Endothelial cell of umbilical vein (primary cell): ENCODE data around the gene NOTCH1.

Experiments
- EZH2 ChIP-seq: IDR thresholded peaks from 2 replicates; pipeline ENCODE4 v1.6.1; 2012; ENCODE audit warnings: borderline replicate concordance, low read depth, mild to moderate bottlenecking, moderate library complexity, low read length, inconsistent platforms; ENCODE audit not compliant: severe bottlenecking
- GATA2 ChIP-seq: IDR thresholded peaks from 2 replicates; pipeline ENCODE4 v1.7.0; 2011; ENCODE audit warnings: low read depth, mild to moderate bottlenecking, moderate library complexity, mixed read lengths, low read length; ENCODE audit not compliant: insufficient read length, insufficient read depth
- JUN ChIP-seq: IDR thresholded peaks from 2 replicates; pipeline ENCODE4 v1.6.1; 2011; ENCODE audit warnings: borderline replicate concordance, low read depth; ENCODE audit not compliant: insufficient read length, insufficient read depth
- POLR2A ChIP-seq: IDR thresholded peaks from 2 replicates; pipeline ENCODE4 v1.6.1; 2012; ENCODE audit warnings: low read depth, mild to moderate bottlenecking, control low read depth, low read length
- POLR2AphosphoS5 ChIP-seq: IDR thresholded peaks from 2 replicates; pipeline ENCODE4 v1.6.1; 2012; ENCODE audit warnings: low read depth, mild to moderate bottlenecking, control low read depth, low read length, moderate library complexity; ENCODE audit not compliant: insufficient read depth
- TF ChIP-seq, protein P1 (sequence below), 2 donors: IDR thresholded peaks; 1 replicate in 1 of 2; 2 replicates in 1 of 2; pipeline ENCODE4 v1.5.1; 2011; ENCODE audit warnings: low read length in 2 of 2, mild to moderate bottlenecking in 2 of 2, moderate library complexity in 2 of 2, control low read depth in 1 of 2, inconsistent platforms in 1 of 2, low read depth in 1 of 2; ENCODE audit not compliant: insufficient read depth in 1 of 2; ENCODE audit errors: extremely low read depth in 1 of 2
- TF ChIP-seq, protein P2 (sequence below): IDR thresholded peaks from 2 replicates; pipeline ENCODE4 v1.6.1; 2011; ENCODE audit not compliant: insufficient read depth, insufficient read length

DNA sequence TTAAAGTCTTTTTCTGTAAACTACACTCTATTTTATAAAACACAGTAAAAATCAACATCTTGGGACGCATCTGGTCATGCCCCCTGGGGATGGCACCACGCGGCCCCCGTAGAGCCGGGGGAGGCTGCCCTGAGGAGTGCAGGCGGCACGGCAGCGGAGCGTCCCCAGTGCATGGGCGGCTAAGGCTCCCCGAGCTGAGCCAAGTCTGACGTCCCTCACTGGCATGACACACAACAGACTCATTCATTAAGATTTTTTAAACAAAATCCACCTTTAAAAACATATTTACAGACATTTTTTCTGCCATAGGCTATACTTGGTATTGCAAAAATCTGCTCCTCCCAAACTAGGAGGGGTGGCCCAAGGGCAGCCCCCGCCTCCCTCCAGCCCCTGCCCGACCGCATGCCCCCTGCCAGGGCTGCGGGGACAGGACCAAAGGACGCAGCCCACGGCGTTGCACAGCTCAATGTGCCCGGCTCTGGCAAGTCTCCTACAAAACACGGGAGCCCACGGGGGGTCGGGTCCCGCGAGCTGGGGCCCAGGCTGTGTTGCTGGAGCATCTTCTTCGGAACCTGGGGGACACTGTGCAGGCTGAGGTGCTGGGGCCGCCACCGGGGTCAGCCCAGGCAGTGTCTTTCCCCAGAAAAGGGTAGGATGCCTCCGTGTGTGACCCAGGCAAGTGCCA is 51.2 kb downstream of the NOTCH1 start:
- TF ChIP-seq, protein P1, sequence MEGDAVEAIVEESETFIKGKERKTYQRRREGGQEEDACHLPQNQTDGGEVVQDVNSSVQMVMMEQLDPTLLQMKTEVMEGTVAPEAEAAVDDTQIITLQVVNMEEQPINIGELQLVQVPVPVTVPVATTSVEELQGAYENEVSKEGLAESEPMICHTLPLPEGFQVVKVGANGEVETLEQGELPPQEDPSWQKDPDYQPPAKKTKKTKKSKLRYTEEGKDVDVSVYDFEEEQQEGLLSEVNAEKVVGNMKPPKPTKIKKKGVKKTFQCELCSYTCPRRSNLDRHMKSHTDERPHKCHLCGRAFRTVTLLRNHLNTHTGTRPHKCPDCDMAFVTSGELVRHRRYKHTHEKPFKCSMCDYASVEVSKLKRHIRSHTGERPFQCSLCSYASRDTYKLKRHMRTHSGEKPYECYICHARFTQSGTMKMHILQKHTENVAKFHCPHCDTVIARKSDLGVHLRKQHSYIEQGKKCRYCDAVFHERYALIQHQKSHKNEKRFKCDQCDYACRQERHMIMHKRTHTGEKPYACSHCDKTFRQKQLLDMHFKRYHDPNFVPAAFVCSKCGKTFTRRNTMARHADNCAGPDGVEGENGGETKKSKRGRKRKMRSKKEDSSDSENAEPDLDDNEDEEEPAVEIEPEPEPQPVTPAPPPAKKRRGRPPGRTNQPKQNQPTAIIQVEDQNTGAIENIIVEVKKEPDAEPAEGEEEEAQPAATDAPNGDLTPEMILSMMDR (IDR thresholded peaks at IDR 0.05; ENCODE audit: extremely low read depth in 1 of 2, insufficient read depth in 1 of 2, low read depth in 1 of 2, low read length in 2 of 2) = no peak
- TF ChIP-seq JUN (no peak), EZH2 (no peak), POLR2A (no peak), GATA2 (no peak), POLR2AphosphoS5 (no peak)
- TF ChIP-seq, protein P2, sequence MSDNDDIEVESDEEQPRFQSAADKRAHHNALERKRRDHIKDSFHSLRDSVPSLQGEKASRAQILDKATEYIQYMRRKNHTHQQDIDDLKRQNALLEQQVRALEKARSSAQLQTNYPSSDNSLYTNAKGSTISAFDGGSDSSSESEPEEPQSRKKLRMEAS = no peak
